ENCODE measurements around the gene C3orf70.

The C3orf70 gene

DNA sequence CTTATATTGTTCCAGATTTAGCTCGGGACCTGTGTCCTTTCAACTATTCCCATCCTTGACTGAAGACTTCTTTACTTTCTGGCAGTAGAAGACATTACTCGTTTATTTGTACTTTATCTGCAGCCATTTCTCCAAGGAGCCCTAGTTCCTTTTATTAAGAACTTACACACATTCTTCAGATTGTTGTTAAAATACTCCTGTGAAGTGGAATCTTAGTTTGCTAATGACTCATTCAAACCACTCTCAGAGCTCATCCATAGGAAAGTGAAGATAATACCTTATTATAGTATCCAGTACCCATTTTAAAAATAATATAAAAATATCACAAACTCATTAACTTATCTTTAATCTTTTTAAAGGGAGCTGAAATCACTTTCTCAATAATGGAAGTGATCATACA is 63.5 kb downstream of the C3orf70 start:
- DNase-seq (ENCODE audit: low spot score), result no peak
- FAIRE-seq, result no peak

DNA sequence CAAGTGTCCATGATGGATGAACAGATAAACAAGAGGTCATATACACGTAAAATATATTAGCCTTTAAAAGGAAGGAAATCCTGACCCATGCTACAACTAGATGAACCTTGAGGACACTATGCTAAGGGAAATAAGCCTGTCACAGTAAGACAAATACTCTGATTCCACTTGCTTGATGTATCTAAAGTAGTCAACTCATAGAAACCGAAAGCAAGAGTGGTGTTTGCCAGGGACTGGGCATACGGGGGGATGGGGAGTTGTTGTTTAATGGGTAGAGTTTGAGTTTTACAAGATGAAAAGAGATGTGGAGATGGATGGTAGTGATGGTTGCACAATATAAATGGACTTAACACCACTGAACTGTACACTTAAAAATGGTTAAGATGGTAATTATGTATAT is 65.4 kb downstream of the C3orf70 start:
- no peak for FAIRE-seq
- DNase-seq (ENCODE audit: low spot score), result no peak

DNA sequence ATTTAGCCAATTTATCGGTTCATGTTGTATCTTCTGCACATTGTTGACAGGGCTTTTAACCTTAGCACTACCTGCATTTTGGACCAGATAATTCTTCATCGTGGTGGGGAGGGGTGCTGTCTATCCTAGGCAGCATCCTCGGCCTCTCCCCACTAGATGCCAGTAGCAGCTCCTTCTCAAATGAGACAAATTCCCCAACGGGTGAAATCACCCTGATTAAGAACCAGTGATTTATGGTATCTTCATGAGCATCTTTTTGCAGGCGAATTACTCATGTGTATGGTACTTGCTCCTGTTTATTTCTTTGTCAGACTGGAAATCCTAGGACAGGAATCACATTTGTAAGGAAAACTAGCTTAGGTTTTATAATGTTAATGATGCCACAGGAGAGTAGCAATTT is 68.0 kb downstream of the C3orf70 start:
- DNase-seq (ENCODE audit: low spot score) (no peak), FAIRE-seq (no peak)

DNA sequence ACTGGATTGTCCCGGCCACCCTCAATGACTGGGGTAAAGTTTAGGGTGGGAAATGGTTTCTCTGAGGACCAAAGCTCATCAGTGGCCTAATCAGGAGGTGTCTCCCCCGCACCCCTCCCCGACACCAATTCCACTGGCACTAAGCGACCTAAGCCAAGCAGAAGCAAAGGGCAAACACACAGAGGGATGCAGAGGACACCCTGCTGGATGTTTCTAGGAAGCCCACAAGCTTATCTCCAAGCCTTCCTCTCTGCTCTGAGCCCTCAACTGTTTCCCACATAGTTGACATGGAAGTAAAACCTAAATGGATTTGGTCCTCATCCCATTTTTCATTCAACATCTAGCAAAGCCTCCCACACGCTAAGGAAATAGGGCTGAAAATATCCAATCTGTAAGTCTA is 68.5 kb downstream of the C3orf70 start:
- no peak for DNase-seq (ENCODE audit: low spot score)
- FAIRE-seq, result no peak

DNA sequence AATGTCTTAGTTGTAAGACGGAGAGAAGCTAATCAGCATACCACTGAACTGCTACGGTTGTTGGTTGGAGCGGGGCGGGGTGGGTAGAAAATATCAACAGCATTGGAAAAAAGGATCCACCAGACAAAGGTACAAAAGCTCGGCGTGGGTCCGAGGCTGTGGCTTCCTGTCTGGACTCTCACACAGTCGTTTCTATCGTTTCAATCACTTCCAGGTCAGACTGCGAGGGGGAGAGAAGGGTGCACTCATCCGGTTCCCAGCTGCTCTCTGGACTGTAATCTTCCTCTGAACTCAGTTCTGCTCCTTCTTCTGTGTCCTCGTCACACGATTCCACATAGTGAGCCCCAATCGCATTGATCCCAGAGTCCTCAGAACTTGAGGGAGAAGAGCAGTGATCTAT is 70.0 kb downstream of the C3orf70 start:
- DNase-seq (ENCODE audit: low spot score), result no peak
- FAIRE-seq, result no peak

DNA sequence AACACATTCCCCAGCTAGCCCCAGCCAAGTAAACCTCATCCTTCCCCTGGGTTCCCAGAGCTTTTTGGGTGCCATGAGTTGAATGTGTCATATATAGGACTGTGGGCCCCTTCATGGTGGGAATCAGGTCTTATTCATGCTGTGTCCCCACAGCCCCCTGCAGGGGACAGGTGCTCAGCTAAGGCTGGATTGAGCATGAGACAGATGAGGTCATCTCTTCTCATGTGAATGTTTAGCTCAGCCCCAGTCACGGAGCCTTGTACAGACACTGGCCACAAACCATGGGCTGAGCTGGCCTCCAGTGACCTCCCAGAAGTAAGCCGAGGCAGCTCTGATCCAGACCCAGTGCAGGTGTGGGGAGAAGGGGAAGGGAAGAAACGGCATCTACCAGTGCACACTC is 70.7 kb downstream of the C3orf70 start:
- FAIRE-seq, result no peak
- no peak for DNase-seq (ENCODE audit: low spot score)

DNA sequence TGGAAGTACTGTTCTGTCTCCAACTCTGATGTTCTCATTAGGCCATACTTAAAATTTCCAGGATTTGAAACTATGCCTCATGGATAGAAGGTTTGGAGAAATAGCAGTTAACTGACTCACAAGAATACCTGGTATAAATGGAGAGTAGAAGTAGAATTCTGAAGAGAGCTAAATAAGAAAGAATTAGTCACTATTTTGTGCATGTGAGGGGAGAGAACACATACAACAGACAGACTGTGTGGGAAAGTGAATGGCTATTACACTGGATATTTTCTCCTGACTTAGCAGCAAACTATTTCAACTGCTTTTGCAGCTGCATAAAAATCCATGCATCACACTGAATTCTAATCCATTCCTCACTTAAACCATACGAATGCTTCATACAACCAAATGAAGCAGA is 71.3 kb downstream of the C3orf70 start:
- FAIRE-seq (no peak), DNase-seq (ENCODE audit: low spot score) (no peak)

DNA sequence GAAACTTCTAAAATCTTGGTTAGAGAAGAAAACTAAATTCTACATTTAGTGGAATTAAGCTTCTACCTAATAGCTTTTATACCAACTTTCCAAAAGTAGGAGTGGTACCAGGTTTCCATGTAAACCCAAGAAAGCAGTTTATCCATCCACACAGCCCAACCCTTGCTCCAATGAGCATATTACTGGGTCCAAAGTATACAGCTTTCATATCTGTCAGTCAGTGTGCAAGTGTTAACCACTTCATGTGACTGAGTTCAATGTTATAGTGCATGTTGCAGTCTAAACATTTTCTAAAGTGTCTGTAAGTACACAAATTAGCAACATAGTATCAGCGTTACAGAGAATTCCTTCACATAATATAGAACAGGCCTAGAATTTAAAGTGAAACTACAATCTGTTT is 73.2 kb downstream of the C3orf70 start:
- DNase-seq (ENCODE audit: low spot score) (no peak), FAIRE-seq (no peak)

DNA sequence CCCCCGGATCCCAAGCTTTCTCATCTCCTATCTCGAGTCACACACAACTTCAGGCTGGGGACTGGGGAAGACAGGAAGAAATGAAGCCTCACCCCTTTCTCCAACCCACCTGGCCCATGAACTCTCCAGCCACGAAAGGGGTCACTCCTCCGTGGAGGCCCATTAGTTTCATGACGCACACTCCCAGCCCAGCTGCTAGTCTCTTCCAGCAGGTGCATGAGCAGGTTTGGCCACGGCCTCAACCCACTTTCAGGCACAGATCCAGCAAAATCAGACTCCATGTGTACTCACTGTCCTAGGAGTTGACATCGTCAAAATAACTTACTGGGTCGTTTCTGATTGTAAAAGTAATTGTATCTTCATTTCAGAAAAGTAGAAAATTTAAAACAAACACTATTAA is 76.6 kb downstream of the C3orf70 start:
- FAIRE-seq, result no peak

DNA sequence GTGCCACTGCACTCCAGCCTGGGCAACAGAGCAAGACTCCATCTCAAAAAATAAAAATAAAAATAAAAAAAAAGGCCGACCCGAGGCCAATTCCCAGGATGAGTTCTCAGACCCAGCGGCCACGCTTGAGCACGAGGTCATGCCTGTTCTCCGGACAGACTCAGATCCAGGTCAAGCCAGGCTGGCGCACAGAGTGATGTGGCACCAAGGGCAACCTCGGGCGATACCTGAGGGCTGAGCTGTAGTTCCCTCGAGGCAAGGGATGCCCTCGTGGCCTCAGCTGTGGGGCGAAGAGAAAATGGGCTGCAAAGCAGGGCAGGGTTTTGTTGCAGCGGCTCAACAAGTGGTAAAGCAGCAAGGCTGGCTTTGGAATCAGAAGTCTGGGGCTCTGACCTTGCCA is 77.3 kb downstream of the C3orf70 start:
- FAIRE-seq (no peak), DNase-seq (ENCODE audit: low spot score) (no peak)

More for the DNA sequence above, 76.6 kb downstream of the C3orf70 start:
- no peak for DNase-seq (ENCODE audit: low spot score)

DNA sequence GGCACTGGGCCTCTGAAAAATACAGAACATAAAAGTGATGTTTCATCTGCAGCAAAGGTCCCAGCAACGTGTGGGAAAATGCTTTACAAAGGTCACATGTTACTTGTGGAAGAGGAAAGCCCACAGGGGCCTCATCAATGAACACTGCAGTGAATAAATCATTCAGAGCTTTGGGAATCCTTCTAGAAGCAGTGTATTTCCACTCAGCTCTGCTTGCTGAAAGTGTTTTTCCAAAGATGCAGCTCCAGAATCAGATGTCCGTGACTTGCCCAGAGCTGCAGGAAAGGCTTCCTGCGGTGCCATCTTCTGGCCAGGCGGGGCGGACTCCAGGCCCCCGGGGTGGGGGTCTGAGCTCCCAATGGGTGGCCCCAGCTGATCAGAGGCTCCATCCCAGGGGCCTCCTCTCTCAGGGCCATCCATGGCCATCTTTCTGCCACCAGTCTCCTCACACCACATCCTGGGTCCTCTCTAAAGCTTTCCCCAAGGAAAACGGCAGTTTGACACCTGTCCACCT is 81.5 kb downstream of the C3orf70 start:
- FAIRE-seq, result no peak
- DNase-seq (ENCODE audit: low spot score), result no peak

DNA sequence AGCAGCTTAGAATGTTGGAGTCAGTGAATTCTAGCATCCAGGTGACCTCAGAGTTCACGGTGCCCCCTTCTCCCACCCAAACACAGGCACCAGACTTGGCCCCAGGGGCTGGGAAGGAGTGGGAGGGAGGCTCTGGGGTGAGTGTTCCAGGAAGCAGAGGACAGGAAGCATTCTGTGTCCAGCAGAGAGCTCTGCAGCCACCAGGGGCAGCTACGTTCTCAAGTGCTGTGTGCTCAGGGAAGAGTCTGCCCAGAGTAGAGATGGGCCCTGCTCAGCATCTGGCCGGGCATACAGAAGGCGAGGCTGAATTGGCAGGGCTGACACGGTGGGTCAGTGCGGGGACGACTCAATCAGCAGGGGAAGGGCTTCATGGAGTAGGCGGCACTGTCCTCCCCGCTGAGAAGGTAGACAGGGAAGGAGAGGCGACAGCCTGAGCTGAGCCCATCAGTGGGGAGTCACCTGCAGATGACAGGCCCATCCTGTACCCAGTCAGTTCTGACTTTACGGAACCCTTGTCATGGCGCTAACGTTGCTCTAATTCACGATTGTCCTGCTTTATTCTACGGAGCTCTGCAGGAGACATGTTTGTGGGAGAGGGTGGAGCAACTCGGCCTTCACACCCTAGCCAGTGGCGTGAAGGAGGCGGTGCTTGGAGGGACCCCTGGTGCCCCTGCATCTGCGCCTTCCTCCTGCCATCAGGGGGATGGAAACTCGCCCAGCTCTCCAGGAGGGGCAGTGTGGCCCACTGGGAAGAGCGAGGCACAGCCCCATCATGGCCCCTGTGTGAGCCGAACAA is 82.2 kb downstream of the C3orf70 start:
- FAIRE-seq (no peak), DNase-seq (ENCODE audit: low spot score) (peak; percentile 52)

DNA sequence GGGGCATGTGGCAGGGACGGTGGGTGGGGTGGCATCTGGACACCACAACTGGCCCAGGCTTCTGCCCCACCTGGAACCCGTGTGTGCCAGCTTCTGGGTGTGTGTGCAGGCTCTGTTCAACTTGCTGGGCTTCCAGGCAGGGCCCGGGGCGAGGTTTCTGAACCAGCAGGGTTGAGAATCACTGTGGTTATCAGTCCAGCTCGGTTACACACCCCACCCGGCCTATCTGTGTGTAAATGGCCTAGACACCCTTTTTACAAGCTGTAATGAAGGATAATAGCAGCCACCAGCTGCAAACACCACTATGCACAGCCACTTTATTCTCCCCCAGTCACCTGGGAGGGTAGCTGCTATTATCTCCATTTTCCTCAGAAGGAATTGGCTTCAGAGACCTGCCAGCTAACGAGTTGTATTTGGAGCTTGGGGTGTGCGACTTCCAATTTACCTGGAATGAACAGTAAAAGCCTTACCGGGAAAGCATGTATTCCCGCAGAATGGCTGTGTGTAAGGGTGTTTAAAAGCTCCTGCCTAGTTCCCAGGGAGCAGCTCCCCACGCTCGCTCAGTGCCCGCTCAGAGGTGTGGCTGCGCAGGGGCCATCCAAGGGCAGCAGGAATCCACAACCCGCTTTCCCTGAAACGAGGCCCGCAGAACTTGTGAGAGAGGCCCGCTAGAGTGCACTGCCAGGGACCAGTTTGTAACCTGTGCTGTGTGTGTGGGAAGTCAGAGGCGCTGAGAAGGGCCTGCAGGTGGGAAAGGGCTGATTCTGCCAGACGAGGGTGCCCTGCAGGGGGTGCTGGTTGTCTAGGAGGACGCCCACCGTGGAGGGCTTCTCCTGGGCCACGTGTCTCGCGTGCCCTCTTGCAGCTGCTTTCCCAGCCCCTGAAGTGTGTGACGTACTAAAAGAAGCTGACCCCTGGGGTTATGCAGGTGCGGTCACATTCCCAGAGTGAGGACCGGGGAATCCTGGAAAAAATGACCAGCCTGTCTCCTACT is 83.5 kb downstream of the C3orf70 start:
- no peak for DNase-seq (ENCODE audit: low spot score)
- no peak for FAIRE-seq

DNA sequence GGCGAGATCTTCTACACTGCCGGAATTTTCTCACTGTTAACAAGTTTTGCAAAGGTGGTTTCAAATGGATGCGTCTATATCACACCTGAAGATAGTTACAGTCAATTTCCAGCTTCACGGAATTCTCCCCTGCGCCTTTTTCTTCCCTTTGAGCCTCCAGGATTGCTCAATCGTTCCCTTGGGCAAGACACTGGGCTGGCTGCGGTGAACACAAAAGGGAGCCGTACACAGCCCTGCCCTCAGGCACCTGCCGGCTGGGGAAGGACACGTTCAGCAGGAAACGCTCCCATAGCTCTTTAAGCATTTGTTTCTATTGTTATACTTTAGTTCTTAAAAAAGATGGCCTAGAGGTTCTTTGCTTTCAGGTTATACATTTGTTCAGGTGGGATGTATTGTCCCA is 85.7 kb downstream of the C3orf70 start:
- no peak for DNase-seq (ENCODE audit: low spot score)
- FAIRE-seq, result no peak

DNA sequence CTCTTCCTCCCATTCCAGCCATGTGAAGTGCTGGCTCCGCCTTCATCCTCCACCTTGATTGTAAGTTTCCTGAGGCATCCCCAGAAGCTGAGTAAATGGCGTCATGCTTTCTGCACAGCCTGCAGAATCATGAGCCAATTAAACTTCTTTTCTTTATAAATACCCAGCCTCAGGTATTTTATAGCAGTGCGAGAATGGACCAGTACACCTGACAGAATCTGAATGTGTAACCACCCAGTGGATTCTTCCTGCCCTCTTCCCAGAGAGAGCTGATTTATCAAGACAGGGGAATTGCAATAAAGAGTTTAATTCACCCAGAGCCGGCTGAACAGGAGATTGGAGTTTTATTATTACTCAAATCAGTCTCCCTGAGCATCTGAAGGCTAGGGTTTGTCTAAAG is 86.6 kb downstream of the C3orf70 start:
- no peak for FAIRE-seq

DNA sequence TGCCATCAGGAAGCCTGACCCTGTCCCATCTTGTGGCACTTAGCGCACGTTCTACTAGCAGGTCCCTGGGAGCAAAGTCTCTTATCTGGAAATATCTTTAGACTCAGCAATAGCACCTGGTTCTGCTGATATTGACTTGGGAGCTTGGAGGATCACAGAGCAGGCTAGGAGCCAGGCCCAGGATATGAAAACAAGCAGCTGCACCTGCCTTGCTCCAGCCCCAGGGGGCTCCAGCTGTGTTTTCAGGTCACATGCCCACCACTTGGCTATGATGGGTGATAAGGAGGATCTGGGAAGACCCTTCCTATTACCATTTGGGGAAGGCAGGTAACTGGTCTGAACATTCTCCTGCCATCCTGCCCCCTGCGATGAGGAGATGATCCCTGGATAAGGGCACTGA is 87.8 kb downstream of the C3orf70 start:
- FAIRE-seq (no peak), DNase-seq (ENCODE audit: low spot score) (no peak)

More for the DNA sequence above, 86.6 kb downstream of the C3orf70 start:
- DNase-seq (ENCODE audit: low spot score), result no peak

DNA sequence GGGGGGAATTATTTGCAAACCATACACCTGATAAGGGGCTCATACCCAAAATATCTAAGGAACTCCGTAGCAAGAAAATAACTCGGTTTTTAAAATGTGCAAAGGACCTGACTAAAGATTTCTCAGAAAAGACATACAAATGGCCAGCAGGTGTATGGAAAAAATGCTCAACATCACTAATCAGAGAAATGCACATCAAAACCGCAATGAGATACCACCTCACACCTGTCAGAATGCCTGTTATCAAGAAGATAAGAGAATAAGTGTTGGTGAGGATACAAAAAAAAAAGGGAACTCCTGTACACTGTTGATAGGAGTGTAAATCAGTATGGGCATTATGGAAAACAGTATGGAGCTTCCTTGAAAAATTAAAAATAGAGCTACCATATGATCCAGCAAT is 89.4 kb downstream of the C3orf70 start:
- no peak for FAIRE-seq
- DNase-seq (ENCODE audit: low spot score), result no peak

DNA sequence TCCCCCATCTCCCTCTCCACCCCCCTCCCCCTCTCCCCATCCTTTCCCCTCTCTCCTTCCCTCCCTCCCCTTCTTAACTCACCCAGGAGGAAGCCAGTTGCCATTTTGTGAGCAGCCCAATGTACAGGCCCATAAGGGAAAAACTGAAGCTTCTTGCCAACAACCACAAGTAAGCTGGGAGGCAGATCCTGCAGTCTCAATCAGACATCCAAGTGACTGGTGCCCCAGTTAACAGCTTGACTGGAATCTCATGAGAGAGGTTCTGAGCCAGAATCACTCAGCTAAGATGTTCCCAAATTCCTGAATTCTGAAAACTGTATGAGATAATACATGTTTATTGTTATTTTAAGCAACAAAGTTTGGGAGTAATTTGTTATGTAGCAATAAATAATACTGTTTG is 90.7 kb downstream of the C3orf70 start:
- FAIRE-seq, result no peak
- no peak for DNase-seq (ENCODE audit: low spot score)

DNA sequence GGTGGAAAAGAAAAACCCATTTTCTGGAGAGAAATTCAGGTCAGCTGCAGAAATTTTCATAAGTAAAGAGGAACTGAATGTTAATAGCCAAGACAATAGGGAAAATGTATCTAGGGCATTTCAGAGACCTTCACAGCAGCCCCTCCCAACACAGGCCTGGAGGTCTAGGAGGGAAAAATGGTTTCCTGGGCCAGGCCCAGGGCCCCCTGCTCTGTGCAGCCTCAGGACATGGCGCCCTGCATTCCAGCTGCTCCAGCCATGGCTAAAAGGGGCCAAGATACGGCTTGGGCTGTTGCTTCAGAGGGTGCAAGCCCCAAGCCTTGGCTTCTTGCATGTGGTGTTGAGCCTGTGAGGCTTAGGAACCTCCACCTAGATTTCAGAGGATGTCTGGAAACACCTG is 92.2 kb downstream of the C3orf70 start:
- FAIRE-seq (no peak), DNase-seq (ENCODE audit: low spot score) (no peak)

DNA sequence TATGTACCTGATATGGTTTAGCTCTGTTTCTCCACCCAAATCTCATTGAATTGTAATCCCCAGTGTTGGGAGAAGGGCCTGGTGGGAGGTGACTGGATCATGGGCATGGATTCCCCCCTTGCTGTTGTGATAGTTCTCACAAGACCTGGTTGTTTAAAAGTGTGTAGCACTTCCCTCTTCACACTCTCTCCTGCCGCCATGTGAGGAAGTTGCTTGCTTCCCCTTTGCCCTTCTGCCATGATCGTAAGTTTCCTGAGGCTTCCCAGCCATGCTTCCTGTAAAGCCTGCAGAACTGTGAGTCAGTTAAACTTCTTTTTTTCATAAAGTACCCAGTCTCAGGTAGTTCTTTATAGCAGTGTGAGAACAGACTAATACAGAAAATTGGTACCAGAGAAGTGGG is 93.1 kb downstream of the C3orf70 start:
- FAIRE-seq, result no peak
- DNase-seq (ENCODE audit: low spot score), result no peak

DNA sequence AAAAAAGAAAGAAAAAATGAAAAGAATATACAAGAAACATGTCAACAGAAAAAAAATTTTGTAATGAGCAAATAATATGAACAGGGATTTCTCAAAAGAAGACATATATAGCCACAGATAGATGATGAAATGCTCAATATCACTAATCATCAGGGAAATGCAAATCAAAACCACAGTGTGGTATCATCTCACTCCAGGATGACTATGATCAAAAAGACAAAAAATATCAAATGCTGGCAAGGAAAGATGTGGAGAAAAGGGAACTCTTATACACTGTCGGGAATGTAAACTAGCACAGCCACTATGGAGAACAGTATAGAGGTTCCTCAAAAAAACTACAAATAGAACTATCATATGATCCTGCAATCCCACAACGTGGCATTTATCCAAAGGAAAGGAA is 94.1 kb downstream of the C3orf70 start:
- DNase-seq (ENCODE audit: low spot score) (no peak), FAIRE-seq (no peak)

DNA sequence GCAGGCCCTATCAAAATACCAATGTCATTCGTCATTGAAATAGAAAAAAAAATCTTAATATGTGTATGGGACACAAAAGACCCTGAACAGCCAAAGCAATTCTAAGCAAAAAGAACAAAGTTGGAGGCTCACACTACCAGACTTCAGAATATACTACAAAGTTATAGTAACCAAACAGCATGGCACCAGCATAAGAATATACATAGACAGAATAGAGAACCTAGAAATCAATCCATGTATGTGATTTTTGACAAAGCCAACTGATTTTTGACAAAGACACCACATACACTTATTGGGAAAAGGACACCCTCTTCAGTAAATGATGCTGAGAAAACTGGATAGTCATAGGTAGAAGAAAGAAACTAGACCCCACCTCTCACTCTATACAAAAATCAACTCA is 95.0 kb downstream of the C3orf70 start:
- no peak for DNase-seq (ENCODE audit: low spot score)
- no peak for FAIRE-seq

All from urothelium cell line (cell line).